ENCODE results near the gene RNF146.
"Not testable (repeated sequence)": the region's sequence is repeated elsewhere in the genome, so short reads cannot be mapped to it uniquely, and the experiment has no call there.

Gene RNF146, protein sequence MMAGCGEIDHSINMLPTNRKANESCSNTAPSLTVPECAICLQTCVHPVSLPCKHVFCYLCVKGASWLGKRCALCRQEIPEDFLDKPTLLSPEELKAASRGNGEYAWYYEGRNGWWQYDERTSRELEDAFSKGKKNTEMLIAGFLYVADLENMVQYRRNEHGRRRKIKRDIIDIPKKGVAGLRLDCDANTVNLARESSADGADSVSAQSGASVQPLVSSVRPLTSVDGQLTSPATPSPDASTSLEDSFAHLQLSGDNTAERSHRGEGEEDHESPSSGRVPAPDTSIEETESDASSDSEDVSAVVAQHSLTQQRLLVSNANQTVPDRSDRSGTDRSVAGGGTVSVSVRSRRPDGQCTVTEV

GRCh38 chr6:127266178-127266891, at the start of gene RNF146:
Gene RNF146, plus strand, starts transcription at chr6:127266864. Its CDS starts 13,475 bp downstream, at chr6:127280339.
- H3K9ac ChIP-seq (ENCODE audit: low read depth, low read length) = peak within 1 kb of the TSS; percentile 87
- no peaks in the 10 kb centered on the region for H3K9me3 ChIP-seq (ENCODE audit: control insufficient read depth, insufficient read depth, low read length)
- no peaks in the 10 kb centered on the region for H3K4me1 ChIP-seq (ENCODE audit: control insufficient read depth, insufficient read depth, low read length)
- H3K36me3 ChIP-seq (ENCODE audit: control insufficient read depth, insufficient read depth, low read length) = no peaks in the 10 kb centered on the region
- peak within 1 kb of the TSS; percentile 96 for H3K4me3 ChIP-seq (ENCODE audit: low read depth, low read length)
- no peaks in the 10 kb centered on the region for H3K27me3 ChIP-seq (ENCODE audit: control insufficient read depth, insufficient read depth, low read length)

GRCh38 chr6:127219869-127220268, 46.8 kb upstream of the RNF146 start:
- no peaks in the 10 kb centered on the region for H3K36me3 ChIP-seq (ENCODE audit: control insufficient read depth, insufficient read depth, low read length)
- no peaks in the 10 kb centered on the region for H3K9me3 ChIP-seq (ENCODE audit: control insufficient read depth, insufficient read depth, low read length)
- H3K9ac ChIP-seq (ENCODE audit: low read depth, low read length) = no peak overlapping the region
- H3K4me1 ChIP-seq (ENCODE audit: control insufficient read depth, insufficient read depth, low read length) = no peaks in the 10 kb centered on the region
- no peaks in the 10 kb centered on the region for H3K27me3 ChIP-seq (ENCODE audit: control insufficient read depth, insufficient read depth, low read length)
- no peak overlapping the region for H3K4me3 ChIP-seq (ENCODE audit: low read depth, low read length)

DNA sequence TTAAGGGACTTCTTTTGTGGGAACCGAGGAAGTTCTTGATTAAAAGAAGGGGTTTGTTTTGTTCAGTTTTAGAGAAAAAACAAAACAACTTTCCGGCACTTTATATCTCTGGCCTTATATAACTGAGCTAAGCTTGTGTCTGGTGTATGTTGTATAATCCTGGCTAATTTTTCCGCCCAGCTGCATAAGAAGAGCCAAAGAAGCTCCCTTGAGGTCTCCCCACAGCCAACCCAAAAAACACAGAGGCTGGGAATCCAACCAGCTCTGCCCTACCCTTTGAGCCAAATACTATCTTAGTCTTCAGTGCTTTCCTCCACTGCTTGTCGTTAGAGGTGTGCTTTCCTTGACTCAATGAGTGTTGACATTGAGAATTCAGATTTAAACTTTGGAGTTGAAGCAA, 45.5 kb upstream of the RNF146 start:
- no peak overlapping the region for H3K4me3 ChIP-seq (ENCODE audit: low read depth, low read length)
- H3K4me1 ChIP-seq (ENCODE audit: control insufficient read depth, insufficient read depth, low read length) = no peaks in the 10 kb centered on the region
- no peak overlapping the region for H3K9ac ChIP-seq (ENCODE audit: low read depth, low read length)
- no peaks in the 10 kb centered on the region for H3K27me3 ChIP-seq (ENCODE audit: control insufficient read depth, insufficient read depth, low read length)
- no peaks in the 10 kb centered on the region for H3K36me3 ChIP-seq (ENCODE audit: control insufficient read depth, insufficient read depth, low read length)
- no peaks in the 10 kb centered on the region for H3K9me3 ChIP-seq (ENCODE audit: control insufficient read depth, insufficient read depth, low read length)

- Histone ChIP-seq H3K36me3 (ENCODE audit: control insufficient read depth, insufficient read depth, low read length) (no peaks in the 10 kb centered on the region), H3K4me1 (ENCODE audit: control insufficient read depth, insufficient read depth, low read length) (no peaks in the 10 kb centered on the region), H3K4me3 (ENCODE audit: low read depth, low read length) (no peak overlapping the region), H3K9me3 (ENCODE audit: control insufficient read depth, insufficient read depth, low read length) (no peaks in the 10 kb centered on the region), H3K9ac (ENCODE audit: low read depth, low read length) (no peak overlapping the region), H3K27me3 (ENCODE audit: control insufficient read depth, insufficient read depth, low read length) (no peaks in the 10 kb centered on the region)
Observed at GRCh38 chr6:127222418-127222817, 44.2 kb upstream of the RNF146 start.

GRCh38 chr6:127225497-127225896, 41.2 kb upstream of the RNF146 start:
- Histone ChIP-seq H3K9ac (ENCODE audit: low read depth, low read length) (no peak overlapping the region), H3K9me3 (ENCODE audit: control insufficient read depth, insufficient read depth, low read length) (no peaks in the 10 kb centered on the region), H3K36me3 (ENCODE audit: control insufficient read depth, insufficient read depth, low read length) (no peaks in the 10 kb centered on the region), H3K4me1 (ENCODE audit: control insufficient read depth, insufficient read depth, low read length) (no peaks in the 10 kb centered on the region), H3K4me3 (ENCODE audit: low read depth, low read length) (no peak overlapping the region), H3K27me3 (ENCODE audit: control insufficient read depth, insufficient read depth, low read length) (no peaks in the 10 kb centered on the region)

- H3K4me1 ChIP-seq (ENCODE audit: control insufficient read depth, insufficient read depth, low read length); H3K27me3 ChIP-seq (ENCODE audit: control insufficient read depth, insufficient read depth, low read length); H3K9ac ChIP-seq (ENCODE audit: low read depth, low read length): not testable (repeated sequence)
Observed at GRCh38 chr6:127233819-127234218, 32.8 kb upstream of the RNF146 start.

DNA sequence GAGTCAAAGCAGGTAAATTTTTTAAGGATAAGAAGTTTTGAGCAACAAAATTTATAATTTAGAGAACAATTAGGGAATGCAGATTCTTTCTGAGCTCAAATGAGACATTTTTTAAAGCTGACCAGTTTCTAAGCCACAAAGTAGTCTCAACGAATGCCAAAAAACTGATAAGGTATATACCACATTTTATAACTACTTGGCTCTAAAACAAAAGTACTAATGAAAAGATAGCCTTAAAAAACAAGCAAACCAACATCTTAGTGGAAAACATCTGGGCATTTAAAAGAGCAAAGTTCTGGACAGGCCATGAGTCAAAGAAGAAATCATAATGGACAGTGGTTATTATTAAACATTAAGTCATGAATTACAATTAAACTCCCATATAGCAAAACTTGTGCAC, 23.2 kb upstream of the RNF146 start:
- H3K4me3 ChIP-seq (ENCODE audit: low read depth, low read length) = no peak overlapping the region
- H3K27me3 ChIP-seq (ENCODE audit: control insufficient read depth, insufficient read depth, low read length) = no peaks in the 10 kb centered on the region
- no peaks in the 10 kb centered on the region for H3K4me1 ChIP-seq (ENCODE audit: control insufficient read depth, insufficient read depth, low read length)
- H3K36me3 ChIP-seq (ENCODE audit: control insufficient read depth, insufficient read depth, low read length) = no peaks in the 10 kb centered on the region
- no peaks in the 10 kb centered on the region for H3K9me3 ChIP-seq (ENCODE audit: control insufficient read depth, insufficient read depth, low read length)
- H3K9ac ChIP-seq (ENCODE audit: low read depth, low read length) = no peak overlapping the region

More at GRCh38 chr6:127233819-127234218, 32.8 kb upstream of the RNF146 start:
- H3K36me3 ChIP-seq (ENCODE audit: control insufficient read depth, insufficient read depth, low read length); H3K9me3 ChIP-seq (ENCODE audit: control insufficient read depth, insufficient read depth, low read length); H3K4me3 ChIP-seq (ENCODE audit: low read depth, low read length): not testable (repeated sequence)

DNA sequence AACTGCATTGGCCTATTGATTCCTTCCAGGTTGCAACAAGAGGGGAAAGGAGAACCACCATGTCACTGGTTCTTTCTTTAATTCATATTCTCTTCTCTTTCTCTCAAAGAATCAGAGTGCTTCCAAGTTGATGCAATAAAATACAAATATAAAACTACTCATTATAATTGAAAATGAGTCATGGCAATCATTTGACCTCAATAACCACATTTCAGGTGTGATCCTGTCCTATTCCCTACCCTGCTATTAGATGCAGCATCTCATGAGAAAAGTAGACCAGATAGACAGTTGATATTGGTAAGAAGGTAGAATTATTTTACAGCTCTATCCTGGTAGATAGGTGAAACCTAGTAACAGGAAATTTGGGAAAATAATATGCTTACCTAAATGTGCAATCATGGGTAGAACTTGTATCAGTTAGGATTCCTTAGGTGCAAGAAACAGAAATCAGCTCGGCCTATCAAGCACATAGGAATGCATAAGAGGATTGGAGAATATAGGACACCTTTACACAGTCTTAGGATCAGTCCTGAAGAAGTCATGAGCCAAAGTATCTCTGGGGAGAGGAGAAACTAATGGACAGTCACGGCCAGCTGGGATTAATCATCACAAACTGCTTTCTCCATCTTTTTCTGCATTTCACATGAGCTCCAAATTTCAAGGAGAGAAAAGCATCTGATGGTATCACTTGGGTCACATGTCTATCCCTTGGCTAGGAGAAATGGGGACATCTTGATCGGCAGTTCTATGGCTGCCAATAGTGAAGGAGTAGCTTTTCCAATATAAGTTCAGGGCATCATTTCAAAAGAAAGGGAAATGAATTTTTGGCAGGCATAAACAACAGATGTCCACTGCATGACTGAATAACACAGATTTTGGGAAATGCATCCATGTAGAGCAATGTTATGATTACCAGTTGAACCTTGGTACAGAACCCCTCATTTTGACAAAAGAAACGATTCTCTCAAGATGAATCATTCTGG, 19.3 kb upstream of the RNF146 start:
- Histone ChIP-seq H3K4me3 (ENCODE audit: low read depth, low read length) (no peak overlapping the region), H3K4me1 (ENCODE audit: control insufficient read depth, insufficient read depth, low read length) (no peaks in the 10 kb centered on the region), H3K9ac (ENCODE audit: low read depth, low read length) (no peak overlapping the region), H3K27me3 (ENCODE audit: control insufficient read depth, insufficient read depth, low read length) (no peaks in the 10 kb centered on the region), H3K9me3 (ENCODE audit: control insufficient read depth, insufficient read depth, low read length) (no peaks in the 10 kb centered on the region), H3K36me3 (ENCODE audit: control insufficient read depth, insufficient read depth, low read length) (no peaks in the 10 kb centered on the region)

DNA sequence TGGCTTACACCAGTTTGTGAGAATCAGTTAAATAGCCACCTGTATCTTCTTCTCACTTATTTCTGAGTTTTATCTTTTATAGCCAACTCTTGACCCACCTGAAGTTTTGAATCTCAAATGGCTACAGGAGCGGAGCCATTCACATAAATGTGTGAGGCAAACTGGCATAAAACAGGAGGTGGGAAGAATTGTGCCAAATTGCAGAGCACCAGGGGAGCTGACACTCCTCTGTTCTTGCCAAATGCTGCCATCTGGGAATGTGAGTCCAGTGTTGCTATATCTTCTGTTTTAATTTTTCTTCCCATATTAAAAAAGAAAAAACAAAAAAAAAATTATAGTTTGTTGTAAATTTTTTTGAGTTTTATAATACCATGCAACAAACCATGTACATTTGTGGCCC, 17.0 kb upstream of the RNF146 start:
- H3K4me1 ChIP-seq (ENCODE audit: control insufficient read depth, insufficient read depth, low read length) = no peaks in the 10 kb centered on the region
- H3K4me3 ChIP-seq (ENCODE audit: low read depth, low read length) = no peak overlapping the region
- H3K36me3 ChIP-seq (ENCODE audit: control insufficient read depth, insufficient read depth, low read length) = no peaks in the 10 kb centered on the region
- H3K9ac ChIP-seq (ENCODE audit: low read depth, low read length) = no peak overlapping the region
- no peaks in the 10 kb centered on the region for H3K27me3 ChIP-seq (ENCODE audit: control insufficient read depth, insufficient read depth, low read length)
- no peaks in the 10 kb centered on the region for H3K9me3 ChIP-seq (ENCODE audit: control insufficient read depth, insufficient read depth, low read length)

DNA sequence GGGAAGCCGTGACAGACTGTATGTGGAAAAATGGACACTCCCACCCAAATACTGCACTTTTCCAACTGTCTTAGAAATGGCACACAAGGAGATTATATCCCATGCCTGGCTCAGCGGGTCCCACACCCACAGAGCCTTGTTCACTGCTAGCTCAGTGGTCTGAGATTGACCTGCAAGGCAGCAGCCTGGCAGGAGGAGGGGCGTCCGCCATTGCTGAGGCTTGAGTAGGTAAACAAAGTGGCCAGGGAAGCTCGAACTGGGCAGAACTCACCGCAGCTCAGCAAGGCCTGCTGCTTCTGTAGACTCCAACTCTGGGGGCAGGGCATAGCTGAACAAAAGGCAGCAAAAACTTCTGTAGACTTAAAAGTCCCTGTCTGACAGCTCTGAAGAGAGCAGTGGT, 11.4 kb upstream of the RNF146 start:
- no peaks in the 10 kb centered on the region for H3K4me1 ChIP-seq (ENCODE audit: control insufficient read depth, insufficient read depth, low read length)
- no peaks in the 10 kb centered on the region for H3K9me3 ChIP-seq (ENCODE audit: control insufficient read depth, insufficient read depth, low read length)
- no peaks in the 10 kb centered on the region for H3K36me3 ChIP-seq (ENCODE audit: control insufficient read depth, insufficient read depth, low read length)
- H3K9ac ChIP-seq (ENCODE audit: low read depth, low read length) = no peak overlapping the region
- H3K27me3 ChIP-seq (ENCODE audit: control insufficient read depth, insufficient read depth, low read length) = no peaks in the 10 kb centered on the region
- no peak overlapping the region for H3K4me3 ChIP-seq (ENCODE audit: low read depth, low read length)

- no peaks in the 10 kb centered on the region for H3K27me3 ChIP-seq (ENCODE audit: control insufficient read depth, insufficient read depth, low read length)
- H3K4me3 ChIP-seq (ENCODE audit: low read depth, low read length) = no peak overlapping the region
- no peaks in the 10 kb centered on the region for H3K36me3 ChIP-seq (ENCODE audit: control insufficient read depth, insufficient read depth, low read length)
- no peaks in the 10 kb centered on the region for H3K4me1 ChIP-seq (ENCODE audit: control insufficient read depth, insufficient read depth, low read length)
- H3K9ac ChIP-seq (ENCODE audit: low read depth, low read length) = no peak overlapping the region
- H3K9me3 ChIP-seq (ENCODE audit: control insufficient read depth, insufficient read depth, low read length) = no peaks in the 10 kb centered on the region
Observed at GRCh38 chr6:127262896-127263295, 3.8 kb upstream of the RNF146 start.

Data from iPS-15b (cell line).